Stimulated activated CD8-positive, alpha-beta memory T cell treated with anti-CD3 and anti-CD28 coated beads, Interleukin-7, amount 100 ng/mL, for 24 hours (primary cell): ENCODE data around the gene ZNF556.
"Not testable (repeated sequence)": the region's sequence is repeated elsewhere in the genome, so short reads cannot be mapped to it uniquely, and the experiment has no call there.

Experiments used
- DNase-seq: peaks from one replicate; pipeline ENCODE4 v3.0.0-alpha.2; 2020; ENCODE audit warnings: low read depth

The ZNF556 gene

DNA sequence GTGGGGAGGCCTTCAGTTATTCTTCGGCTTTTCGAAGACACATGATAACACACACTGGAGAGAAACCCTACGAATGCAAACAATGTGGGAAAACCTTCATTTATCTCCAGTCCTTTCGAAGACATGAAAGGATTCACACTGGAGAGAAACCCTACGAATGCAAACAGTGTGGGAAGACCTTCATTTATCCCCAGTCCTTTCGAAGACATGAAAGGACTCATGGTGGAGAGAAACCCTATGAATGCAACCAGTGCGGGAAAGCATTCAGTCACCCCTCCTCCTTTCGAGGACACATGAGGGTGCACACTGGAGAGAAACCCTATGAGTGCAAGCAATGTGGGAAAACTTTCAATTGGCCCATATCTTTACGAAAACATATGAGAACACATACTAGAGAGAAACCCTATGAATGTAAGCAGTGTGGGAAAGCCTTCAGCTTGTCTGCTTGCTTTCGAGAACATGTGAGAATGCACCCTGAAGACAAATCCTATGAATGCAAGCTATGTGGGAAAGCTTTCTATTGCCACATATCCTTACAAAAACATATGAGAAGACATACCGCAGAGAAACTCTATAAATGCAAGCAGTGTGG is 14.0 kb upstream of the ZNF556 start:
- DNase-seq = no peak

DNA sequence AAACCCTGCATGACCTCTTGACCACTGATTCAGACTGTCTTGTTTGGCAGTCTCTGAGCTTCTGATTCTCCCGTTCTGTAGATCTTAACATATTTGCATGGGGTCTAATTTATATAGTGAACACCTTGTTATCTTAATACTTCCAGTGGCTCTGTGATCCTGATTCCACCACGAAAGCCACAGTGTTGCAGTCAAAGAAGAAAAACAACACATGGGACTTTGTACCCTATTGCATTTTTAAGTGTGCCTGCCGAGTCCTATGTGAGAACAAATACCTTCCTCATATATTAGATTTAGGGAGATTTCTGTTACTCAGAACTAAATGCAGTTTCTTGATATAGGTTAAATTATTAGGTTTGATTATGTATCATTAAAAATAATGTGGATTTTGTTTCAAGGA is 12.3 kb upstream of the ZNF556 start:
- DNase-seq = no peak

GRCh38 chr19:2856457-2857050 is 10.6 kb upstream of the ZNF556 start:
- no peak for DNase-seq

- DNase-seq = no peak
These were observed 8.3 kb upstream of the ZNF556 start for GRCh38 chr19:2858864-2859263.

DNA sequence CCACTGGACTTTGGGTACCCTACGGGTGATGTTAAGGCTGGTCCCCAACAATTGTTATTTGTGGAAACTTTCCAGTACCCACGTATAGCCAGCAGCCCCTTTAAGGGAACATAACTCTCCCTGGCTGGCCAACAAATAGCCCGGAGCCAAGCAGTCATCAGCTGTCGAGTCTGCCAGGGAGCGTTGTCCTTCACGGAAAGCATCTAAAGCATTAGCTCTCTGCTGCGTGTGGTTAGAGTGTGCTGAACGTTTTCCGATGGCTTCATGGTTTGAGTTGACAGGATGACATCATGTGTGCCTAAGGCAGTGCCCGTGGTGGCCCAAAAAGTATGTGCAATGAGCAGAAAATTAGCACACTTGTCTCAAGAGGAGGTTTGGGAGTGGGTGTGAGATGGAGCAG is 3.3 kb upstream of the ZNF556 start:
- no peak for DNase-seq

DNA sequence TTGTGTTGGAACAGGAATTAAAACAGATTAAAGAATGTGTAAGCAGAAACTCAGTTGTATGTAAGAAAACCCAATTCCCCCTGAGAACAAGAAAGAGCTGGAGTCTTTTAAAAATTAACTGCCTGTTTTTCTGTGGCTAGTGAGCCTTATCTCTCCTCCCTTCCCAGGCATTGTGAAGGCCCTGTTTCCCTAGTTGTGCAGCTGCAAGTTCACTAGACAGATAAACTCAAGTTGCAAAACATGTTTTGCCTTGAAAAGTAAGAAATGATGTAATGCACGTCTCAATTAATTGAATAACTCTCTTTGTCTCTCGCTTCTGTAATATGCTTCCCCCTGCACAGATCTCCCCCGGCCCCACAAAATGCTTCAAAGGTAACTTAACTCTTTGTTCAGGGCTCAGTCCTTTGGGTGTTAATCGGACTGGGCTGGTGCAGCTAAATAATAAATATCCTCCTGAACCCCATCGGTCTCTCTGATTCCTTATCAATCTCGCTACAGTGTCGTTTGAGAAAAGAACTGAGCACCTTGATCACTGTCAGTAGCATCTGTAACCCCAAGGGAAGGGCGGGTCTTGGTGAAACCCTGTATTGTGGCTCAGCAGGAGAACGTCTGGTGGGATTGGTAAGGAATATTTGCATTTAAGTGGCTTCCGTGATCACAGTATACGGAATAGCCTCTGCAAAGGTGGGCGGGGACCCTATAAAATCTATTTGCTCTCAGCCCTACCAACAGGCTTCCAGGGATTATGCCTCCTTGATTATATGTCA is 1.6 kb upstream of the ZNF556 start:
- DNase-seq = no peak

DNA sequence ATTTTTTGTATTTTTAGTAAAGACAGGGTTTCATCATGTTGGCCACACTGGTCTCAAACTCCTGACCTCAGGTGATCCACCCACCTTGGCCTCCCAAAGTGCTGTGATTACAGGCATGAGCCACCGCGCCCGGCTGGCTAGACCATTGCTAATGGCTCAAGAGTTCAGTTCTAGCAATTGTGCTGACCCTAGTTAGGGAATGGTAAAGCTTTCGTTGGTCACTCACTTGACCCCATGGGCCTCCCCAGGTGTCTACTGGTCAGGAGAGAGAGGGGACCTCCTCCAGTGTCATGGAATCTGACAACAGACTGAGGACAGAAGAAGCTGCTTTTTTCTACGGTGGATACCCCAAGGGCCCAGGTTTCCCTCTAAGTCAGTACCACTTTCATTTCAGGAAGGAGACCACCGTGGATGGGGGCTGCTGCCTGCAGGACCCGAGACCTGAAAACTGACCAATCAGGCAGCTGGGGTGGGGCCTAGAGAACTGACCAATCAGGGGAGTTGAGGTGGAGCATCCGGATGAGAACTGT is 575 bp upstream of the ZNF556 start:
- DNase-seq = no peak

DNA sequence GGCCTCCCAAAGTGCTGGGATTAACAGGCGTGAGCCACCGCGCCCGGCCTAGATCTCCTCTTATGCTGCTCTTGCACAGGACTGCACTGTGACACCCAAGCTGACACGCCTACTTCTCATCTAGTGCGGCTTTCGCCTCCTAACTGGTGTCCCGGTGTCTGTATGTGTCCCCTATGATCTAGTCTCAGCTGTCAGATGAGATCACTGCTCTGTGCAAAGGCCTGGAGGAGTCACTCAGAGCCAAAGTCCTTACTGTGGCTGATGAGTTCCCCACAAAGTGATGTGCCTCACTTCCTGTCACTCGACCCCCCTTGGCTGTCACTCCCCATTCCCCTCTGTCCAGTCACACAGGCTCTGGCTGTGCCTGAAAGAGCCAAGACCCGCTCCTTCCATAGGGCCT is 2.5 kb downstream of the ZNF556 start:
- no peak for DNase-seq

GRCh38 chr19:2872175-2872574 is 5.0 kb downstream of the ZNF556 start:
- DNase-seq = not testable (repeated sequence)

- no peak for DNase-seq
These were observed 10.5 kb downstream of the ZNF556 start for GRCh38 chr19:2877398-2878331.

- DNase-seq = no peak
These were observed 16.7 kb downstream of the ZNF556 start for GRCh38 chr19:2883686-2884439.

GRCh38 chr19:2885736-2886135 is 18.6 kb downstream of the ZNF556 start:
- no peak for DNase-seq

- no peak for DNase-seq
These were observed 20.3 kb downstream of the ZNF556 start for GRCh38 chr19:2887391-2887914.

GRCh38 chr19:2888731-2889224 is 21.6 kb downstream of the ZNF556 start:
- DNase-seq = peak; percentile 8

GRCh38 chr19:2890531-2890930 is 23.4 kb downstream of the ZNF556 start:
- DNase-seq = not testable (repeated sequence)

- no peak for DNase-seq
These were observed 29.6 kb downstream of the ZNF556 start for GRCh38 chr19:2896694-2897093.

DNA sequence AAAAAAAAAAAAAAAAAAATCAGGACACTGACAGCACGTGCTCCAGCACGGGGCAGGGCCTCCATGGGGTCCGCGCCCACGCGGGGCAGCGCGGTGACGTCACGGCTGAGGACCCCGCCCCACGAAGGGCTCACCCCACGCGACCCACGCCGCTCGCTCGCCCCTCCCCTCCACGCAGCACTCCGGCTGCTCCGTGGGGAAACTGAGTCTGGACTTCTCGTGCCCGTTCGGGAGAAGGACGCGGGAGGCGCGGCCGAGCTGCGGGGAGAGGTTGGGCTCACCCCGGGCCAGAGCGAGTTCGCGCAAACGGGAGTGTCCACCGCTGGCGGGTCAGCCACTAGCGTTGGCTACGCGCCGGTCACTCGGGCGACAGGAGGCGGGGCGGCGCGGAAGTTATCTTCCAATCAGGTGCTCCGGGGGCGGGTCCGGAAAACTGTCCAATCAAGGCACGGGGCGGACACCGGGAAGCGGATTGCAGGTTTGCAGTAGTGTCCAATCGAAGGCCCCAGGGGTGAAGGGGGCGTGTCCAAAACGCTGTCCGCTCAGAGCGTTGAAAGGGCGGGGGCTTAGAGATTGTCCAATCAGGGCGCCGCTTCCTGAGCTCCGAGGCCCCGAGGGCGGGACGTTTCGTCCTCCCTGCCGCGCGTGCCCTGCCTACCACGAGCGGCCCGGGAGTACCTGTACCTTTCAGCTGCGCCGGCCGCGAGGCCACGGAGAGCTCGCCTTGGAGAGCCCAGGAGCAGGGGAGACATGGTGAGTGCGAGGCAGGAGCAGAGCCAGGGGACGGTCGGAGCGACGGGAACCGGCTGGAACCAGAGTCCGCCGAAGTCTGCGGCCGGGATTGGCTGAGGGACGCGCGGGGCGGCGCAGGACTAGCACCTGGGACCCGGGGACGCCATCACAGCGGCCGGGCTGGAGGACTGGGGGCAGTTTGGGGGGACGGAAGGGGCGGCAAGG is 33.4 kb downstream of the ZNF556 start, which contains the start of gene ZNF57:
TSS of gene ZNF57 (plus strand) at position 633 of the 957 bp plus-strand sequence. CDS start at position 751, 118 bp downstream.
- peak; percentile 97 for DNase-seq

- DNase-seq = no peak
These were observed 35.6 kb downstream of the ZNF556 start for GRCh38 chr19:2902590-2903218.

- DNase-seq = not testable (repeated sequence)
These were observed 36.2 kb downstream of the ZNF556 start for GRCh38 chr19:2903326-2903725.
